NCI-H460 (cell line): ENCODE results near the gene BTG1. TPM values are rescaled to one million over a fixed set of nuclear protein-coding genes. Genes with fewer than 3 reads are reported as not detected.

Experiments
- DNase-seq: peaks from one replicate; pipeline ENCODE4 v3.0.0-alpha.2; 2016; ENCODE audit warnings: low read depth; ENCODE audit errors: extremely low read depth
- polyA plus RNA-seq: library from polyadenylated mRNA; depleted of rRNA; stranded (reverse); fragments of >200 nt; gene quantifications from 2 replicates; pipeline ENCODE4 v1.2.3, GENCODE V29; 2014; cell fraction: nucleus; rRNA removed
- total RNA-seq: library from RNA; depleted of rRNA; stranded (reverse); fragments of >200 nt; shearing (Covaris generic); gene quantifications from 2 replicates; pipeline ENCODE4 v1.2.3, GENCODE V29; 2014; rRNA removed

BTG1 gene
- 29.5 and 32.6 TPM in 2 replicates for total RNA-seq
- 2.7 and 3.4 TPM in 2 replicates for polyA plus RNA-seq

- DNase-seq: peak; percentile 100
Measured at GRCh38 chr12:92145731-92146496, at the start of gene BTG1. TSS of gene BTG1 (minus strand) at chr12:92145846. CDS start at chr12:92145535, 311 bp downstream.

GRCh38 chr12:92194561-92194960, 48.9 kb upstream of the BTG1 start:
- DNase-seq: no peak

- DNase-seq: no peak
Measured at GRCh38 chr12:92193846-92194245, 48.2 kb upstream of the BTG1 start.

- no peak for DNase-seq
Measured at GRCh38 chr12:92193063-92193462, 47.4 kb upstream of the BTG1 start.

- DNase-seq: no peak
Measured at GRCh38 chr12:92192360-92192759, 46.7 kb upstream of the BTG1 start.

- no peak for DNase-seq
Measured at GRCh38 chr12:92191061-92191460, 45.4 kb upstream of the BTG1 start.

- no peak for DNase-seq
Measured at GRCh38 chr12:92188517-92189188, 43.0 kb upstream of the BTG1 start.

GRCh38 chr12:92186038-92186470, 40.4 kb upstream of the BTG1 start:
- no peak for DNase-seq

- no peak for DNase-seq
Measured at GRCh38 chr12:92185052-92185451, 39.4 kb upstream of the BTG1 start.

GRCh38 chr12:92183575-92183974, 37.9 kb upstream of the BTG1 start:
- no peak for DNase-seq

GRCh38 chr12:92178340-92178739, 32.7 kb upstream of the BTG1 start:
- DNase-seq: no peak

- DNase-seq: no peak
Measured at GRCh38 chr12:92176646-92177045, 31.0 kb upstream of the BTG1 start.

GRCh38 chr12:92175961-92176360, 30.3 kb upstream of the BTG1 start:
- no peak for DNase-seq

GRCh38 chr12:92170050-92170449, 24.4 kb upstream of the BTG1 start:
- DNase-seq: peak; percentile 20

- DNase-seq: no peak
Measured at GRCh38 chr12:92167075-92167474, 21.4 kb upstream of the BTG1 start.

- no peak for DNase-seq
Measured at GRCh38 chr12:92164712-92165111, 19.1 kb upstream of the BTG1 start.

- no peak for DNase-seq
Measured at GRCh38 chr12:92162079-92162478, 16.4 kb upstream of the BTG1 start.

GRCh38 chr12:92158796-92159439, 13.3 kb upstream of the BTG1 start:
- no peak for DNase-seq

GRCh38 chr12:92156704-92157395, 11.2 kb upstream of the BTG1 start:
- DNase-seq: no peak

GRCh38 chr12:92156139-92156538, 10.5 kb upstream of the BTG1 start:
- no peak for DNase-seq

- DNase-seq: no peak
Measured at GRCh38 chr12:92155733-92156132, 10.1 kb upstream of the BTG1 start.
